ENCODE measurements around the gene NT5M. TPM values are rescaled to one million over a fixed set of nuclear protein-coding genes. Genes with fewer than 3 reads are reported as not detected.
A peak's percentile ranks its signal among the peaks of the same experiment; 100 is the strongest.

NT5M gene
- total and polyA plus RNA-seq, 9 of the 15 experiments (the other 6 are each of a cell fraction or from before 2014, with no cell fraction given), result 0.24 to 10.1 (median 3.4) TPM

DNA sequence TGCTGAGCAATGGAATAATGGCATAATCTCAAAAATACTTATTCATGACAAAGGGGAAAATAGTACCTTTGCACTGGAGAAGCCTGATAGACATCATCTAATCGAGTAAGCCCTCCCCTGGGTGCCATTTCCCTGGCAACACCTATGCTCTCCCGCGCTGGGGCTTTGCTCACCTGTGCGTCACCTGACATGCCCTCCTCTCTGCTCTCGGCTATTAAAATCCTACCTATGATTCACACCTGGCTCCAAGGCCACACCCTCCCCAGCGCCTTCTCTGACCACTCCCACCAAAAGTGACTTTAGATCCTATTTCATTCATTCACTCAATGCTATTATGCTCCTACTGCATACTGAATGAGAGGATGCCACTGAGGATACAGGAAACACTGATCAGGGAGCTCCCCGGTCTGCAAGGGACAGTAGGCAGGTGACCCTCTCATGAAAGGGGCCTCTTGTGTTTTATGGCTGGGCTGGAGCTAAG, 83.9 kb downstream of the NT5M start (continued):
- TF ChIP-seq, protein P1, sequence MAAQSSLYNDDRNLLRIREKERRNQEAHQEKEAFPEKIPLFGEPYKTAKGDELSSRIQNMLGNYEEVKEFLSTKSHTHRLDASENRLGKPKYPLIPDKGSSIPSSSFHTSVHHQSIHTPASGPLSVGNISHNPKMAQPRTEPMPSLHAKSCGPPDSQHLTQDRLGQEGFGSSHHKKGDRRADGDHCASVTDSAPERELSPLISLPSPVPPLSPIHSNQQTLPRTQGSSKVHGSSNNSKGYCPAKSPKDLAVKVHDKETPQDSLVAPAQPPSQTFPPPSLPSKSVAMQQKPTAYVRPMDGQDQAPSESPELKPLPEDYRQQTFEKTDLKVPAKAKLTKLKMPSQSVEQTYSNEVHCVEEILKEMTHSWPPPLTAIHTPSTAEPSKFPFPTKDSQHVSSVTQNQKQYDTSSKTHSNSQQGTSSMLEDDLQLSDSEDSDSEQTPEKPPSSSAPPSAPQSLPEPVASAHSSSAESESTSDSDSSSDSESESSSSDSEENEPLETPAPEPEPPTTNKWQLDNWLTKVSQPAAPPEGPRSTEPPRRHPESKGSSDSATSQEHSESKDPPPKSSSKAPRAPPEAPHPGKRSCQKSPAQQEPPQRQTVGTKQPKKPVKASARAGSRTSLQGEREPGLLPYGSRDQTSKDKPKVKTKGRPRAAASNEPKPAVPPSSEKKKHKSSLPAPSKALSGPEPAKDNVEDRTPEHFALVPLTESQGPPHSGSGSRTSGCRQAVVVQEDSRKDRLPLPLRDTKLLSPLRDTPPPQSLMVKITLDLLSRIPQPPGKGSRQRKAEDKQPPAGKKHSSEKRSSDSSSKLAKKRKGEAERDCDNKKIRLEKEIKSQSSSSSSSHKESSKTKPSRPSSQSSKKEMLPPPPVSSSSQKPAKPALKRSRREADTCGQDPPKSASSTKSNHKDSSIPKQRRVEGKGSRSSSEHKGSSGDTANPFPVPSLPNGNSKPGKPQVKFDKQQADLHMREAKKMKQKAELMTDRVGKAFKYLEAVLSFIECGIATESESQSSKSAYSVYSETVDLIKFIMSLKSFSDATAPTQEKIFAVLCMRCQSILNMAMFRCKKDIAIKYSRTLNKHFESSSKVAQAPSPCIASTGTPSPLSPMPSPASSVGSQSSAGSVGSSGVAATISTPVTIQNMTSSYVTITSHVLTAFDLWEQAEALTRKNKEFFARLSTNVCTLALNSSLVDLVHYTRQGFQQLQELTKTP (IDR thresholded peaks at IDR 0.05; ENCODE audit: low read depth in 1 of 2, partially characterized antibody in 2 of 2), result no peak
- TF ChIP-seq ZNF444 (CRISPR knock-in tag; IDR thresholded peaks at IDR 0.05), result no peak

DNA sequence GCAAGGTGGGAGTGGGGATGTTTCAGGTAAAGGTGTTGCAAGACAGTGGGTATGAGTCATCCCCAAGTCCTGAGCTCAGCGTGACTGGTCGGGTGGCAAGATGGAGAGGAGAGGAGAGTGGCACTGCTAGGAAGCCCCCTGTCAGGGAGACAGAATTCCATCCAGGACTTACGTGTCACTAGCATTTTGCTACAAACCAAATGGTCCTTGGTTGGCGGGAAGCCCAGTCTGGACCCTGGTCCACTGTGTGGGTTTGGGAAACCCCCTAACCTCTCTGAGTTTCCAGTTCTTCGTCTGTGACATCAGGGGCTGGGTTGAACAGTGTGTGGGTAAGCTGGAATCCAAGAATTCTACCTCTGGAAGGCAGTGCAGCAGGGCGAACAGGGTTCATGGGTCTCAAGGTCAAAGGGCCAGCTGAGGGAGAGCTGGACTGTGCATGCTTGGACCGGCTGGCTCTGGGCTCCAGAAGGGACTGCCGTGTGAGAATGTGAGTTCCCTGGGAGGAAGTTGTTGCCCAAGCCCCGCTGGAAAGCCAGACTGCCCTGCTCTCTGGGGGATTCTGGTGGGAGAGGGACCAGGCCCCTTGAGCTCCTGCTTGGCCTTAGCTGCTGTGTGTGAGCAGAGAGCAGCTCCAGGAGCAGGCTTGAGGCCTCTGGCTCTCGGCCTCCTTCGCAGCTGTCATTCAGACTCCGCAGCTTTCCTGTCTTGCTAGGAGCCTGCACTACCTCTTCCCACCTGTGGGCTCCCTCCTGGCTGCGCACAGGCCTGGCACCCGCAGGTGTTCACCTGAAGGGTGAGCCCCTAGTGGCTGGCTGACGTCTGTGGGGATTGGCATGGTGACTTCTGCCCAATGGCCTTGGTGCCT, 84.6 kb downstream of the NT5M start:
- peaks cover 0 to 7% of the 10 kb centered on the region in 2 experiments; a peak in 2 of 5 replicates for H3K4me1 ChIP-seq (replicated peaks in 1 of 2; ENCODE audit: control insufficient read depth in 2 of 2, insufficient read depth in 2 of 2, low read length in 2 of 2)
- 10% methylated on average over 12 of the region's 15 CpGs for WGBS (ENCODE audit: insufficient coverage, low coverage, missing lambda C conversion rate)
- no peak overlapping the region for H3K4me3 ChIP-seq
- H3K79me2 ChIP-seq (ENCODE audit: control insufficient read depth, insufficient read depth, low read length), result no peaks in the 10 kb centered on the region
- peaks cover 0 to 44% of the 10 kb centered on the region in 2 experiments; a peak in 3 of 5 replicates for H3K27me3 ChIP-seq (ENCODE audit: control insufficient read depth in 2 of 2, insufficient read depth in 2 of 2, low read length in 2 of 2)
- no peaks in the 10 kb centered on the region for H3K36me3 ChIP-seq (ENCODE audit: control insufficient read depth, insufficient read depth, low read length)
- H4K20me1 ChIP-seq (replicated peaks; ENCODE audit: control insufficient read depth, insufficient read depth, low read length), result no peaks in the 10 kb centered on the region
- H3K9ac ChIP-seq (ENCODE audit: insufficient read depth in 1 of 2, low read depth in 2 of 2, low read length in 2 of 2), result peak overlapping the region in 1 of 2 experiments; percentile 9; a peak in 1 of 4 replicates
- intact Hi-C loops (cut with micrococcal nuclease) (no loop called here), in situ Hi-C loops (cut with MboI) (no loop called here)
- no peak overlapping the region for H3K27ac ChIP-seq (ENCODE audit: extremely low read depth, low read depth, low read length)
- ATAC-seq (peak; percentile 93), DNase-seq (ENCODE audit: extremely low read depth in 1 of 4, low spot score in 3 of 4) (peak in 3 of 4 experiments; percentile 18 to 60 (median 52)), FAIRE-seq (no peak)
- ChIA-PET POLR2A (interaction anchor here (0.5 to 0.7 kb wide), 3 partner anchors 10 to 129 kb away, joined by 3 read pairs; no protein-coding TSS in a partner anchor), CTCF (ENCODE audit: low intra/inter-chr PET ratio) (no interaction called here)
- no peaks in the 10 kb centered on the region for H3K9me1 ChIP-seq (ENCODE audit: control insufficient read depth, insufficient read depth, low read length)
- H3K9me3 ChIP-seq (replicated peaks; ENCODE audit: control insufficient read depth, insufficient read depth, low read depth, low read length), result no peaks in the 10 kb centered on the region
- H2AFZ ChIP-seq (ENCODE audit: low read depth, low read length), result no peak overlapping the region; the same call in 1 of the 2 replicates
- H3K4me2 ChIP-seq (ENCODE audit: insufficient read depth, low read length), result no peak overlapping the region
- no TSS peak for BruUV-seq (replicated peaks)
- TF ChIP-seq, protein P2, sequence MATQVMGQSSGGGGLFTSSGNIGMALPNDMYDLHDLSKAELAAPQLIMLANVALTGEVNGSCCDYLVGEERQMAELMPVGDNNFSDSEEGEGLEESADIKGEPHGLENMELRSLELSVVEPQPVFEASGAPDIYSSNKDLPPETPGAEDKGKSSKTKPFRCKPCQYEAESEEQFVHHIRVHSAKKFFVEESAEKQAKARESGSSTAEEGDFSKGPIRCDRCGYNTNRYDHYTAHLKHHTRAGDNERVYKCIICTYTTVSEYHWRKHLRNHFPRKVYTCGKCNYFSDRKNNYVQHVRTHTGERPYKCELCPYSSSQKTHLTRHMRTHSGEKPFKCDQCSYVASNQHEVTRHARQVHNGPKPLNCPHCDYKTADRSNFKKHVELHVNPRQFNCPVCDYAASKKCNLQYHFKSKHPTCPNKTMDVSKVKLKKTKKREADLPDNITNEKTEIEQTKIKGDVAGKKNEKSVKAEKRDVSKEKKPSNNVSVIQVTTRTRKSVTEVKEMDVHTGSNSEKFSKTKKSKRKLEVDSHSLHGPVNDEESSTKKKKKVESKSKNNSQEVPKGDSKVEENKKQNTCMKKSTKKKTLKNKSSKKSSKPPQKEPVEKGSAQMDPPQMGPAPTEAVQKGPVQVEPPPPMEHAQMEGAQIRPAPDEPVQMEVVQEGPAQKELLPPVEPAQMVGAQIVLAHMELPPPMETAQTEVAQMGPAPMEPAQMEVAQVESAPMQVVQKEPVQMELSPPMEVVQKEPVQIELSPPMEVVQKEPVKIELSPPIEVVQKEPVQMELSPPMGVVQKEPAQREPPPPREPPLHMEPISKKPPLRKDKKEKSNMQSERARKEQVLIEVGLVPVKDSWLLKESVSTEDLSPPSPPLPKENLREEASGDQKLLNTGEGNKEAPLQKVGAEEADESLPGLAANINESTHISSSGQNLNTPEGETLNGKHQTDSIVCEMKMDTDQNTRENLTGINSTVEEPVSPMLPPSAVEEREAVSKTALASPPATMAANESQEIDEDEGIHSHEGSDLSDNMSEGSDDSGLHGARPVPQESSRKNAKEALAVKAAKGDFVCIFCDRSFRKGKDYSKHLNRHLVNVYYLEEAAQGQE (IDR thresholded peaks at IDR 0.05; ENCODE audit: borderline replicate concordance), result no peak
- TF ChIP-seq, protein P2 (CRISPR knock-in tag; IDR thresholded peaks at IDR 0.05; ENCODE audit: low read depth), result no peak
- no peak for TF ChIP-seq BHLHE40 (IDR thresholded peaks at IDR 0.05; ENCODE audit: low read length)
- no peak for TF ChIP-seq SNIP1 (IDR thresholded peaks at IDR 0.05; ENCODE audit: low read depth)

Measured in K562 (cell line).